Endothelial cell of umbilical vein (primary cell): ENCODE data around the gene HOXA13. TPM values are rescaled to one million over a fixed set of nuclear protein-coding genes. Genes with fewer than 3 reads are reported as not detected.
A peak's percentile ranks its signal among the peaks of the same experiment; 100 is the strongest.

Experiments used
- BruUV-seq: library from RNA; stranded (reverse); fragments of 400-500 nt; replicated peaks from 2 replicates; lab custom pipeline; 2021; lab: Mats Ljungman, UMichigan
- CTCF ChIA-PET: fragments of 300-600, 350-600 bp; sonication (Branson Sonifier 250); formaldehyde crosslinking; loops from one replicate; lab custom pipeline; 2021; ENCODE audit warnings: antibody characterized with exemption, inconsistent platforms; lab: Charles Lee
- POLR2A ChIA-PET: fragments of 300-600, 350-600 bp; sonication (Branson Sonifier 250); formaldehyde crosslinking; loops from one replicate; lab custom pipeline; 2021; ENCODE audit warnings: antibody characterized with exemption, inconsistent platforms; lab: Charles Lee
- DNase-seq: peaks from one replicate; pipeline ENCODE4 v3.0.0-alpha.2; 2011; ENCODE audit warnings: low read depth, low spot score
- FAIRE-seq: peaks from 2 replicates; lab custom pipeline; 2011; peaks lifted over from hg19 to GRCh38; lab: Jason Lieb, UNC
- H2AFZ ChIP-seq: 2 replicates; pipeline ENCODE4 v1.6.0; 2012; ENCODE audit warnings: low read depth, low read length, control low read depth, inconsistent platforms
- H3K27ac ChIP-seq: 2 replicates; pipeline ENCODE4 v1.5.1; 2011; ENCODE audit warnings: low read depth, mild to moderate bottlenecking, control low read depth, low read length, moderate library complexity; ENCODE audit not compliant: insufficient read depth
- H3K27me3 ChIP-seq, 2 experiments: 2 replicates each; pipeline versions ENCODE4 v1.6.0 to v1.6.1; 2011; ENCODE audit warnings: low read length in 2 of 2, mixed read lengths in 1 of 2; ENCODE audit not compliant: control insufficient read depth in 2 of 2, insufficient read depth in 2 of 2
- H3K36me3 ChIP-seq, 2 experiments: 2 replicates in 1 of 2; 3 replicates in 1 of 2; pipeline ENCODE4 v1.5.1; 2011; ENCODE audit warnings: low read length in 2 of 2, mild to moderate bottlenecking in 1 of 2, moderate library complexity in 1 of 2; ENCODE audit not compliant: control insufficient read depth in 2 of 2, insufficient read depth in 2 of 2; ENCODE audit errors: extremely low read depth in 1 of 2
- H3K4me1 ChIP-seq: 3 replicates; pipeline ENCODE4 v1.5.1; 2011; ENCODE audit warnings: mild to moderate bottlenecking, low read length; ENCODE audit not compliant: control insufficient read depth, insufficient read depth; ENCODE audit errors: extremely low read depth
- H3K4me2 ChIP-seq: 2 replicates; pipeline ENCODE4 v1.6.1; 2011; ENCODE audit warnings: low read length, control low read depth, mixed read lengths; ENCODE audit not compliant: insufficient read depth
- H3K4me3 ChIP-seq, 3 experiments: fragments of 200-600 bp in 1 of 3; sonication (generic), shearing (Covaris generic) in 1 of 3; replicated peaks in 1 of 3; 2 replicates each; pipeline ENCODE4 v1.5.1; 2011 to 2016; ENCODE audit warnings: control low read depth in 3 of 3, low read length in 3 of 3, mild to moderate bottlenecking in 2 of 3, inconsistent platforms in 1 of 3, low read depth in 1 of 3, moderate library complexity in 1 of 3; ENCODE audit not compliant: insufficient read depth in 1 of 3
- H3K79me2 ChIP-seq: 2 replicates; pipeline ENCODE4 v1.6.0; 2012; ENCODE audit warnings: low read length, inconsistent platforms; ENCODE audit not compliant: control insufficient read depth, insufficient read depth
- H3K9ac ChIP-seq: replicated peaks from 2 replicates; pipeline ENCODE3; 2011; ENCODE audit warnings: low read length, control low read depth; ENCODE audit not compliant: insufficient read depth; ENCODE audit errors: extremely low read depth
- H3K9me1 ChIP-seq: replicated peaks from 3 replicates; pipeline ENCODE4 v1.6.0; 2011; ENCODE audit warnings: mild to moderate bottlenecking, low read length; ENCODE audit not compliant: control insufficient read depth, insufficient read depth; ENCODE audit errors: extremely low read depth
- H3K9me3 ChIP-seq: replicated peaks from 2 replicates; pipeline ENCODE4 v1.5.1; 2012; ENCODE audit warnings: low read length, inconsistent platforms; ENCODE audit not compliant: control insufficient read depth, insufficient read depth
- H4K20me1 ChIP-seq: replicated peaks from 2 replicates; pipeline ENCODE3; 2011; ENCODE audit warnings: mild to moderate bottlenecking, low read length; ENCODE audit not compliant: control insufficient read depth, insufficient read depth; ENCODE audit errors: extremely low read depth
- EZH2 ChIP-seq: IDR thresholded peaks from 2 replicates; pipeline ENCODE4 v1.6.1; 2012; ENCODE audit warnings: borderline replicate concordance, low read depth, mild to moderate bottlenecking, moderate library complexity, low read length, inconsistent platforms; ENCODE audit not compliant: severe bottlenecking
- FOS ChIP-seq: IDR thresholded peaks from 2 replicates; pipeline ENCODE4 v1.6.1; 2011; ENCODE audit warnings: mild to moderate bottlenecking, low read length, moderate library complexity, borderline replicate concordance; ENCODE audit not compliant: insufficient read depth
- GATA2 ChIP-seq: IDR thresholded peaks from 2 replicates; pipeline ENCODE4 v1.7.0; 2011; ENCODE audit warnings: low read depth, mild to moderate bottlenecking, moderate library complexity, mixed read lengths, low read length; ENCODE audit not compliant: insufficient read length, insufficient read depth
- JUN ChIP-seq: IDR thresholded peaks from 2 replicates; pipeline ENCODE4 v1.6.1; 2011; ENCODE audit warnings: borderline replicate concordance, low read depth; ENCODE audit not compliant: insufficient read length, insufficient read depth
- MYC ChIP-seq: IDR thresholded peaks from one replicate; pipeline ENCODE4 v1.6.1; 2011; ENCODE audit warnings: mild to moderate bottlenecking, low read depth, low read length
- POLR2A ChIP-seq: IDR thresholded peaks from 2 replicates; pipeline ENCODE4 v1.6.1; 2012; ENCODE audit warnings: low read depth, mild to moderate bottlenecking, control low read depth, low read length
- POLR2AphosphoS5 ChIP-seq: IDR thresholded peaks from 2 replicates; pipeline ENCODE4 v1.6.1; 2012; ENCODE audit warnings: low read depth, mild to moderate bottlenecking, control low read depth, low read length, moderate library complexity; ENCODE audit not compliant: insufficient read depth
- dilution Hi-C: fragments of 300-500 bp; cut with MboI; formaldehyde crosslinking; loops from one replicate; pipeline ENCODE4 v1.15.0; 2019; ENCODE audit warnings: low sequenced_read_pairs; ENCODE audit not compliant: extremely low pct_ligation_motif_present
- intact Hi-C: fragments of 100-400 bp; cut with micrococcal nuclease; formaldehyde crosslinking; loops from one replicate; pipeline ENCODE4 v1.10.0; 2022
- polyA plus RNA-seq, 4 experiments: library from polyadenylated mRNA; depleted of rRNA in 3 of 4; stranded (reverse) in 3 of 4; unstranded in 1 of 4; fragments of >200 nt; gene quantifications; 2 replicates each; pipeline versions ENCODE4 v1.2.1 to v1.2.3, GENCODE V29; 2011 to 2012; ENCODE audit warnings: missing spikeins in 1 of 4
- total RNA-seq: library from RNA; stranded (reverse); gene quantifications from 2 replicates; pipeline ENCODE4 v1.2.3, GENCODE V29; 2021
- TF ChIP-seq, protein P1 (sequence below): IDR thresholded peaks from 2 replicates; pipeline ENCODE4 v1.6.1; 2011; ENCODE audit not compliant: insufficient read depth, insufficient read length
- TF ChIP-seq, protein P2 (sequence below), 2 donors: IDR thresholded peaks; 1 replicate in 1 of 2; 2 replicates in 1 of 2; pipeline ENCODE4 v1.5.1; 2011; ENCODE audit warnings: low read length in 2 of 2, mild to moderate bottlenecking in 2 of 2, moderate library complexity in 2 of 2, control low read depth in 1 of 2, inconsistent platforms in 1 of 2, low read depth in 1 of 2; ENCODE audit not compliant: insufficient read depth in 1 of 2; ENCODE audit errors: extremely low read depth in 1 of 2

HOXA13 gene
- total and polyA plus RNA-seq, 2 donors (not counting 3 experiments of a cell fraction or from before 2014, with no cell fraction given): 0.22 TPM; not detected in 1

- Histone ChIP-seq H2AFZ (no peak overlapping the region), H3K9me3 (no peaks in the 10 kb centered on the region), H3K9me1 (no peaks in the 10 kb centered on the region), H3K36me3 (no peaks in the 10 kb centered on the region), H3K27me3 (no peaks in the 10 kb centered on the region), H3K79me2 (peaks cover 100% of the 10 kb centered on the region), H3K4me1 (peaks cover 58% of the 10 kb centered on the region), H3K4me3 (peak overlapping the region; percentile 35 to 88 (median 59)), H3K9ac (peak overlapping the region; percentile 91), H3K27ac (peak overlapping the region; percentile 96), H4K20me1 (no peaks in the 10 kb centered on the region), H3K4me2 (peak overlapping the region; percentile 98)
- no peak for FAIRE-seq
- BruUV-seq: no TSS peak
- POLR2A ChIA-PET: interaction anchor here (1.2 to 1.6 kb wide), 2 partner anchors 10 to 20 kb away, joined by 3 to 4 read pairs; partner anchors contain the start of gene HOXA3
- CTCF ChIA-PET: interaction anchor here (1.2 to 8.0 kb wide), 9 partner anchors 6 to 24 kb away, joined by 4 to 86 read pairs (median 8); partner anchors contain the start of genes HOXA11, HOXA3 and HOXA7
- dilution Hi-C loops: loop anchor here (25.0 kb wide), 1 partner anchor 985 kb away; no protein-coding TSS in a partner anchor
- intact Hi-C loops: no loop called here
- TF ChIP-seq JUN (no peak), POLR2AphosphoS5 (no peak), GATA2 (no peak), EZH2 (no peak), POLR2A (no peak), FOS (no peak), MYC (no peak)
- TF ChIP-seq, protein P1, sequence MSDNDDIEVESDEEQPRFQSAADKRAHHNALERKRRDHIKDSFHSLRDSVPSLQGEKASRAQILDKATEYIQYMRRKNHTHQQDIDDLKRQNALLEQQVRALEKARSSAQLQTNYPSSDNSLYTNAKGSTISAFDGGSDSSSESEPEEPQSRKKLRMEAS: no peak
- TF ChIP-seq, protein P2, sequence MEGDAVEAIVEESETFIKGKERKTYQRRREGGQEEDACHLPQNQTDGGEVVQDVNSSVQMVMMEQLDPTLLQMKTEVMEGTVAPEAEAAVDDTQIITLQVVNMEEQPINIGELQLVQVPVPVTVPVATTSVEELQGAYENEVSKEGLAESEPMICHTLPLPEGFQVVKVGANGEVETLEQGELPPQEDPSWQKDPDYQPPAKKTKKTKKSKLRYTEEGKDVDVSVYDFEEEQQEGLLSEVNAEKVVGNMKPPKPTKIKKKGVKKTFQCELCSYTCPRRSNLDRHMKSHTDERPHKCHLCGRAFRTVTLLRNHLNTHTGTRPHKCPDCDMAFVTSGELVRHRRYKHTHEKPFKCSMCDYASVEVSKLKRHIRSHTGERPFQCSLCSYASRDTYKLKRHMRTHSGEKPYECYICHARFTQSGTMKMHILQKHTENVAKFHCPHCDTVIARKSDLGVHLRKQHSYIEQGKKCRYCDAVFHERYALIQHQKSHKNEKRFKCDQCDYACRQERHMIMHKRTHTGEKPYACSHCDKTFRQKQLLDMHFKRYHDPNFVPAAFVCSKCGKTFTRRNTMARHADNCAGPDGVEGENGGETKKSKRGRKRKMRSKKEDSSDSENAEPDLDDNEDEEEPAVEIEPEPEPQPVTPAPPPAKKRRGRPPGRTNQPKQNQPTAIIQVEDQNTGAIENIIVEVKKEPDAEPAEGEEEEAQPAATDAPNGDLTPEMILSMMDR (IDR thresholded peaks at IDR 0.05; ENCODE audit: extremely low read depth in 1 of 2, insufficient read depth in 1 of 2, low read depth in 1 of 2, low read length in 2 of 2): no peak
- peak; percentile 69 for DNase-seq
Measured at GRCh38 chr7:27172315-27172774, 27.5 kb downstream of the HOXA13 start.
